ENCODE data around the gene FAM228A.

The FAM228A gene

DNA sequence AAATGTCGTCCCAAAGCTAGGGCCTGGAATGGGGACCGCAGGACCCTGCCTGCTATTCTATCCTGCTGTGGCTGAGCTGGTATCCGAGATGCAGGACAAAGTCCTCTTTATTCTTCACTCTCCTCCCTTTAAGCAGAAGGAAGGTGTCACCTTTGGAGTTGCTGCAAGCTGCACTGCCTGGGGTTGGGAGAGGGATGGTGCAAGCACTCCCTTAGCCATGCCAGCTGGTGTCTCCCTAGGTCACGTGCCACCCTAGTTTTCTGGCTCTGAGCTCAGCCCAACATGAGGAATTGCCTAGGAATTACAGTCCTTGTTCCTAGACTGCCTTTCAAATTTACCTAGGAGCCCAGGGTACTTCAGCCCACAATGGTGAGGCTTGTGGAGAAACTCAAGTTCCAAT, 21.4 kb upstream of the FAM228A start:
- no peak overlapping the region for H3K27ac ChIP-seq

DNA sequence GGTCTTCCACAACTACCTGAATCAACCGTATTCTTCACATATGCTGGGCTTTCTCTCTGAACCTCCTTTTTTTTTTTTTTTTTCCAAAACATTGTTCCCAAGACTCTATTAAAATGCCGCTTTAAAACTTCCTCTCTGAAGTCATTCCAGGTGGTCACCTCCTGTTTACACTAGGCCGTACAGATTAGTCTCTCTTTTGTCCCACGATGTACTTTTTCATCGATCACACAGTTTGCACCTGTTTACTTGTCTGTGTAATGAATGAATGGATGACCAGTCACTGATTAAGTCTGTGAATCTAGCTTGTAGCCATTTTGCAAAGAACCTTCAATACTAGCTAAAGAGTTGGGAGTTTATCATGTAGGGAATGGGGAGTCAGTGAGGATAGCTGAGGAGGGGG, 16.7 kb upstream of the FAM228A start:
- TF ChIP-seq, protein P1, sequence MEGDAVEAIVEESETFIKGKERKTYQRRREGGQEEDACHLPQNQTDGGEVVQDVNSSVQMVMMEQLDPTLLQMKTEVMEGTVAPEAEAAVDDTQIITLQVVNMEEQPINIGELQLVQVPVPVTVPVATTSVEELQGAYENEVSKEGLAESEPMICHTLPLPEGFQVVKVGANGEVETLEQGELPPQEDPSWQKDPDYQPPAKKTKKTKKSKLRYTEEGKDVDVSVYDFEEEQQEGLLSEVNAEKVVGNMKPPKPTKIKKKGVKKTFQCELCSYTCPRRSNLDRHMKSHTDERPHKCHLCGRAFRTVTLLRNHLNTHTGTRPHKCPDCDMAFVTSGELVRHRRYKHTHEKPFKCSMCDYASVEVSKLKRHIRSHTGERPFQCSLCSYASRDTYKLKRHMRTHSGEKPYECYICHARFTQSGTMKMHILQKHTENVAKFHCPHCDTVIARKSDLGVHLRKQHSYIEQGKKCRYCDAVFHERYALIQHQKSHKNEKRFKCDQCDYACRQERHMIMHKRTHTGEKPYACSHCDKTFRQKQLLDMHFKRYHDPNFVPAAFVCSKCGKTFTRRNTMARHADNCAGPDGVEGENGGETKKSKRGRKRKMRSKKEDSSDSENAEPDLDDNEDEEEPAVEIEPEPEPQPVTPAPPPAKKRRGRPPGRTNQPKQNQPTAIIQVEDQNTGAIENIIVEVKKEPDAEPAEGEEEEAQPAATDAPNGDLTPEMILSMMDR (IDR thresholded peaks at IDR 0.05): no peak
- intact Hi-C loops (cut with DNase I; ENCODE audit: low total_unique reads): no loop called here
- peaks cover 0 to 25% (median 21%) of the 10 kb centered on the region in 3 donors for H3K36me3 ChIP-seq
- H3K27me3 ChIP-seq: no peaks in the 10 kb centered on the region
- H3K27ac ChIP-seq: no peak overlapping the region
- no peak overlapping the region for H3K4me3 ChIP-seq
- H3K9me3 ChIP-seq: no peaks in the 10 kb centered on the region
- DNase-seq: no peak
- H3K4me1 ChIP-seq: no peaks in the 10 kb centered on the region

More for the DNA sequence above, 21.4 kb upstream of the FAM228A start:
- Histone ChIP-seq H3K27me3 (no peaks in the 10 kb centered on the region), H3K9me3 (no peaks in the 10 kb centered on the region), H3K4me1 (no peaks in the 10 kb centered on the region), H3K4me3 (no peak overlapping the region), H3K36me3 (peaks cover 14 to 37% (median 34%) of the 10 kb centered on the region in 3 donors)
- DNase-seq: no peak
- TF ChIP-seq, protein P1 (IDR thresholded peaks at IDR 0.05): no peak
- intact Hi-C loops (cut with DNase I; ENCODE audit: low total_unique reads): no loop called here

DNA sequence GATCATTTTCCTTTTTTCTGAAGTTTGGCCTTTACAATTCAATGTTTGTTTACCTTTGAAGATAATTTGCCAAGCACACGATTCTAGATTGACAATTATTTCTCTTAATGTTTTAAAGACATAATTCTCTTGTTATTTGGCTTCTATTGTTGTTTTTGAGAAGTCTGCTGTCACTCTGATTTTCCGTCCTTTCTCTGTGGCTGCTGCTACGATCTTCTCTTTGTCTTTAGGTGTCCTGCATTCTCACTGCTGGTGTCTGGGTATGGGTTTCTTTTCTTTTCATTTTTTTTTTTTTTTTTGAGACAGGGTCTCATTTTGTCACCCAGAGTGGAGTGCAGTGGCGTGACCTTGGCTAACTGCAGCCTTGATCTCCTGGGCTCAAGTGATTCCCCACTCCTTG, 15.1 kb upstream of the FAM228A start:
- TF ChIP-seq, protein P1 (IDR thresholded peaks at IDR 0.05): no peak
- Histone ChIP-seq H3K4me3 (no peak overlapping the region), H3K27ac (no peak overlapping the region), H3K4me1 (no peaks in the 10 kb centered on the region), H3K36me3 (peaks cover 0 to 17% (median 14%) of the 10 kb centered on the region in 3 donors), H3K9me3 (no peaks in the 10 kb centered on the region), H3K27me3 (no peaks in the 10 kb centered on the region)
- intact Hi-C loops (cut with DNase I; ENCODE audit: low total_unique reads): no loop called here
- no peak for DNase-seq

DNA sequence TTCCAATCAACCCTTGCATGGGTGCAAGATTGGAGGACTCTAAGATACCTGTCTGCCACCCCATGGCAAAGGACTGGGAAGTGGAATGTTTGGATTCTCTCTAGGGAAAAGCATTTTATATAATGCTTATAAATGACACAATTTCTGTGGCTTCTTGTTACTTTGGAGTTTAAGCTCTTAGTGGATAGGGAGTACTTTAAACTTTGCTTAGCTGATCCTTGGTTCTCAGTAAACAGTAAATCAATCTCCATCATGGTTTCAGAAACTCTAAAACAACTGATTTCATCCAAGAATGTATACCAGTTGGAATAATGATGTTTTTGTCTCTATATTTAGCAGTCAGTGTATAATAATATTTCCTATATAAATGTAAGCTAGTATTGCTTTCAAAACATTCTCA, 14.1 kb upstream of the FAM228A start:
- DNase-seq: no peak
- intact Hi-C loops (cut with DNase I; ENCODE audit: low total_unique reads): no loop called here
- no peak overlapping the region for H3K4me3 ChIP-seq
- H3K36me3 ChIP-seq: peaks cover 0 to 17% (median 14%) of the 10 kb centered on the region in 3 donors
- H3K27ac ChIP-seq: no peak overlapping the region
- no peaks in the 10 kb centered on the region for H3K9me3 ChIP-seq
- no peaks in the 10 kb centered on the region for H3K27me3 ChIP-seq
- TF ChIP-seq, protein P1 (IDR thresholded peaks at IDR 0.05): no peak
- H3K4me1 ChIP-seq: no peaks in the 10 kb centered on the region

DNA sequence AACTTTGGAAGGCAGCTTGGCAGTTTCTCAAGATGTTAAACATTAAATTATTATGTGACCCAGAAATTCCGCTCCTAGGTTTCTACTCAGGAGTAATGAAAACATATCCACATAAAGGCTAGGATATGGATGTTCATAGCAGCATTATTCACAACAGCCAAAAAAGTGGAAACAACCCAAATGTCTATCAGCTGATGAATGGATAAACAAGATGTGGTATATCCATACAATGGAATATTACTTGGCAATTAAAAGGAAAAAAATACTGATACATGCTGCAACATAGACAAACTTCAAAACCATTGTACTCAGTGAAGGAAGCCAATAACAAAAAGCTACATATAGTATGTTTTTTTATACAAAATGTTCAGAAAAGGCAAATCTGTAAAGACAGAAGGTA, 12.4 kb upstream of the FAM228A start:
- no peaks in the 10 kb centered on the region for H3K27me3 ChIP-seq
- no peak overlapping the region for H3K4me3 ChIP-seq
- H3K9me3 ChIP-seq: no peaks in the 10 kb centered on the region
- intact Hi-C loops (cut with DNase I; ENCODE audit: low total_unique reads): no loop called here
- no peak for DNase-seq
- no peak overlapping the region for H3K27ac ChIP-seq
- peaks cover 0 to 17% (median 14%) of the 10 kb centered on the region in 3 donors for H3K36me3 ChIP-seq
- TF ChIP-seq, protein P1 (IDR thresholded peaks at IDR 0.05): no peak
- H3K4me1 ChIP-seq: no peaks in the 10 kb centered on the region

DNA sequence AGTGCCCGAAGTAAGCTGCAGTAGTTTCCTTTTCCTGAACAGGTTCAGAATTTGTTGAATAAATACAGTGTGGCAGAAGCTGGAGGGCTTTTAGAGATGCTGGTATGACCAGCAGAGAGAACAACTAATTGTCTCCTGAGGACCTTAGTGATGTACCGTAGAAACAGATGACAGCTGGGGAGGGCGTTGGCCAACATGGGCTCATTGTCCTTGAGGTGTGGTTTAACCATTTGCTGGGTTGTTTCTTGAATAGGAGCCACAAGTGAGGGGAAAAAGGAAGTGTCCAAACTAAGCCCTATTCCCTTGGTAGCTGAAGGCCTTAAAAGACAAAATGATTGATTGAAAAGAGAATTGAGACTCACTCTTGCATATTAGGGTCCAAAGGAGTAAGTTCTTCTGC, 11.7 kb upstream of the FAM228A start:
- intact Hi-C loops (cut with DNase I; ENCODE audit: low total_unique reads): no loop called here
- no peak for DNase-seq
- TF ChIP-seq, protein P1 (IDR thresholded peaks at IDR 0.05): no peak

More for the DNA sequence above, 11.7 kb upstream of the FAM228A start:
- H3K27me3 ChIP-seq: no peaks in the 10 kb centered on the region
- no peak overlapping the region for H3K27ac ChIP-seq
- H3K4me3 ChIP-seq: no peak overlapping the region
- H3K9me3 ChIP-seq: no peaks in the 10 kb centered on the region
- peaks cover 0 to 17% (median 14%) of the 10 kb centered on the region in 3 donors for H3K36me3 ChIP-seq
- no peaks in the 10 kb centered on the region for H3K4me1 ChIP-seq

Data from tibial artery (tissue), 4 donors.